GM12892 (cell line): ENCODE data around the gene ADAM17.

Experiments used
- POLR2A ChIP-seq: IDR thresholded peaks from 2 replicates; pipeline ENCODE4 v1.6.1; 2011; ENCODE audit warnings: low read depth, low read length, control low read depth
- POLR2AphosphoS5 ChIP-seq: IDR thresholded peaks from 2 replicates; pipeline ENCODE4 v1.6.1; 2011; ENCODE audit warnings: low read depth, low read length, control low read depth
- TAF1 ChIP-seq: IDR thresholded peaks from 2 replicates; pipeline ENCODE4 v1.6.1; 2011; ENCODE audit warnings: low read depth, mild to moderate bottlenecking, control low read depth, low read length, borderline replicate concordance

GRCh38 chr2:9497017-9497416 lies 58.6 kb downstream of the ADAM17 start:
- TF ChIP-seq POLR2A (no peak; the same call in 1 of the 2 replicates), TAF1 (no peak), POLR2AphosphoS5 (no peak)
